Measurements from ENCODE around the gene TMTC3.
A peak's percentile ranks its signal among the peaks of the same experiment; 100 is the strongest.

Gene TMTC3

GRCh38 chr12:88184196-88184595 lies 42.1 kb downstream of the TMTC3 start:
- Histone ChIP-seq H2AK5ac (ENCODE audit: low read length, severe bottlenecking) (no peak overlapping the region), H4K8ac (ENCODE audit: low read length) (no peak overlapping the region), H3K79me1 (replicated peaks; ENCODE audit: low read length, poor library complexity, severe bottlenecking) (peaks cover 7% of the 10 kb centered on the region), H3K23ac (ENCODE audit: low read length in 2 of 2) (no peak overlapping the region), H3K36me3 (ENCODE audit: control insufficient read depth in 1 of 2, insufficient read depth in 2 of 2, low read depth in 1 of 2, low read length in 2 of 2) (peaks cover 4 to 44% of the 10 kb centered on the region in 2 experiments), H2BK15ac (ENCODE audit: low read depth, poor library complexity, severe bottlenecking) (no peak overlapping the region), H3K27me3 (ENCODE audit: control insufficient read depth in 1 of 2, insufficient read depth in 1 of 2, low read length in 2 of 2) (no peaks in the 10 kb centered on the region), H3K9ac (ENCODE audit: low read length) (no peak overlapping the region), H3K4me3 (ENCODE audit: insufficient read depth in 1 of 2, low read depth in 1 of 2, low read length in 2 of 2) (no peak overlapping the region), H3K4ac (ENCODE audit: low read depth in 1 of 2, low read length in 2 of 2) (no peak overlapping the region), H3K4me2 (ENCODE audit: low read length, poor library complexity, severe bottlenecking) (no peak overlapping the region), H3K9me3 (ENCODE audit: control insufficient read depth, low read length) (no peaks in the 10 kb centered on the region), H2BK5ac (ENCODE audit: low read depth, low read length, poor library complexity, severe bottlenecking) (no peak overlapping the region), H3K18ac (ENCODE audit: low read depth in 1 of 2, low read length in 2 of 2) (no peak overlapping the region), H2AFZ (ENCODE audit: low read depth, low read length) (no peak overlapping the region), H3K14ac (ENCODE audit: low read length in 2 of 2) (no peak overlapping the region), H3K27ac (ENCODE audit: low read length, poor library complexity, severe bottlenecking) (no peak overlapping the region), H2BK12ac (ENCODE audit: low read length in 2 of 2) (no peak overlapping the region), H3K4me1 (ENCODE audit: control insufficient read depth, insufficient read depth, low read depth, low read length) (no peaks in the 10 kb centered on the region), H4K91ac (ENCODE audit: low read length) (no peak overlapping the region), H2BK120ac (ENCODE audit: low read depth, low read length) (no peak overlapping the region)
- DNase-seq: no peak
- whole genome bisulfite sequencing: 75% methylated on average over 3 of the region's 3 CpGs

- Histone ChIP-seq H3K27ac (ENCODE audit: low read length, poor library complexity, severe bottlenecking) (no peak overlapping the region), H2AK5ac (ENCODE audit: low read length, severe bottlenecking) (no peak overlapping the region), H3K18ac (ENCODE audit: low read depth in 1 of 2, low read length in 2 of 2) (no peak overlapping the region), H2AFZ (ENCODE audit: low read depth, low read length) (no peak overlapping the region), H4K8ac (ENCODE audit: low read length) (no peak overlapping the region), H2BK15ac (ENCODE audit: low read depth, poor library complexity, severe bottlenecking) (no peak overlapping the region), H2BK12ac (ENCODE audit: low read length in 2 of 2) (no peak overlapping the region), H3K4ac (ENCODE audit: low read depth in 1 of 2, low read length in 2 of 2) (no peak overlapping the region), H4K91ac (ENCODE audit: low read length) (no peak overlapping the region), H3K23ac (ENCODE audit: low read length in 2 of 2) (no peak overlapping the region), H3K9me3 (ENCODE audit: control insufficient read depth, low read length) (no peaks in the 10 kb centered on the region), H3K4me3 (ENCODE audit: insufficient read depth in 1 of 2, low read depth in 1 of 2, low read length in 2 of 2) (no peak overlapping the region), H3K27me3 (ENCODE audit: control insufficient read depth in 1 of 2, insufficient read depth in 1 of 2, low read length in 2 of 2) (no peaks in the 10 kb centered on the region), H2BK5ac (ENCODE audit: low read depth, low read length, poor library complexity, severe bottlenecking) (no peak overlapping the region), H3K4me1 (ENCODE audit: control insufficient read depth, insufficient read depth, low read depth, low read length) (no peaks in the 10 kb centered on the region), H2BK120ac (ENCODE audit: low read depth, low read length) (no peak overlapping the region), H3K14ac (ENCODE audit: low read length in 2 of 2) (no peak overlapping the region), H3K36me3 (ENCODE audit: control insufficient read depth in 1 of 2, insufficient read depth in 2 of 2, low read depth in 1 of 2, low read length in 2 of 2) (peaks cover 4 to 38% of the 10 kb centered on the region in 2 experiments), H3K79me1 (replicated peaks; ENCODE audit: low read length, poor library complexity, severe bottlenecking) (peaks cover 7% of the 10 kb centered on the region), H3K9ac (ENCODE audit: low read length) (no peak overlapping the region), H3K4me2 (ENCODE audit: low read length, poor library complexity, severe bottlenecking) (no peak overlapping the region)
- DNase-seq: no peak
- no CpG with 5 or more reads among the region's 2 CpGs for WGBS
Measured at GRCh38 chr12:88185279-88185678, 43.2 kb downstream of the TMTC3 start.

- peak; percentile 57 for DNase-seq
- no peak overlapping the region for H3K9ac ChIP-seq (ENCODE audit: low read length)
- no peak overlapping the region for H2AK5ac ChIP-seq (ENCODE audit: low read length, severe bottlenecking)
Measured at GRCh38 chr12:88185988-88186387, 43.9 kb downstream of the TMTC3 start.

GRCh38 chr12:88187571-88187970 lies 45.5 kb downstream of the TMTC3 start:
- no peak overlapping the region for H3K4ac ChIP-seq (ENCODE audit: low read depth in 1 of 2, low read length in 2 of 2)
- no peak overlapping the region for H2AK5ac ChIP-seq (ENCODE audit: low read length, severe bottlenecking)
- H4K91ac ChIP-seq (ENCODE audit: low read length): no peak overlapping the region
- H3K27me3 ChIP-seq (ENCODE audit: control insufficient read depth in 1 of 2, insufficient read depth in 1 of 2, low read length in 2 of 2): no peaks in the 10 kb centered on the region
- H3K4me1 ChIP-seq (ENCODE audit: control insufficient read depth, insufficient read depth, low read depth, low read length): no peaks in the 10 kb centered on the region
- no peak overlapping the region for H2BK15ac ChIP-seq (ENCODE audit: low read depth, poor library complexity, severe bottlenecking)
- no peak overlapping the region for H4K8ac ChIP-seq (ENCODE audit: low read length)
- no peak overlapping the region for H2BK12ac ChIP-seq (ENCODE audit: low read length in 2 of 2)
- no peaks in the 10 kb centered on the region for H3K9me3 ChIP-seq (ENCODE audit: control insufficient read depth, low read length)
- no peak overlapping the region for H3K23ac ChIP-seq (ENCODE audit: low read length in 2 of 2)
- H3K18ac ChIP-seq (ENCODE audit: low read depth in 1 of 2, low read length in 2 of 2): no peak overlapping the region
- 100% methylated on average over 1 of the region's 2 CpGs for WGBS
- no peak overlapping the region for H3K4me2 ChIP-seq (ENCODE audit: low read length, poor library complexity, severe bottlenecking)
- H2BK120ac ChIP-seq (ENCODE audit: low read depth, low read length): no peak overlapping the region
- H3K79me1 ChIP-seq (replicated peaks; ENCODE audit: low read length, poor library complexity, severe bottlenecking): peaks cover 4% of the 10 kb centered on the region
- H2BK5ac ChIP-seq (ENCODE audit: low read depth, low read length, poor library complexity, severe bottlenecking): no peak overlapping the region
- H3K9ac ChIP-seq (ENCODE audit: low read length): no peak overlapping the region
- peaks cover 4 to 25% of the 10 kb centered on the region in 2 experiments for H3K36me3 ChIP-seq (ENCODE audit: control insufficient read depth in 1 of 2, insufficient read depth in 2 of 2, low read depth in 1 of 2, low read length in 2 of 2)
- H3K27ac ChIP-seq (ENCODE audit: low read length, poor library complexity, severe bottlenecking): no peak overlapping the region
- H3K14ac ChIP-seq (ENCODE audit: low read length in 2 of 2): no peak overlapping the region
- H3K4me3 ChIP-seq (ENCODE audit: insufficient read depth in 1 of 2, low read depth in 1 of 2, low read length in 2 of 2): no peak overlapping the region
- no peak for DNase-seq
- no peak overlapping the region for H2AFZ ChIP-seq (ENCODE audit: low read depth, low read length)

More at GRCh38 chr12:88185988-88186387, 43.9 kb downstream of the TMTC3 start:
- no peak overlapping the region for H3K14ac ChIP-seq (ENCODE audit: low read length in 2 of 2)
- no peak overlapping the region for H3K27ac ChIP-seq (ENCODE audit: low read length, poor library complexity, severe bottlenecking)
- no peak overlapping the region for H3K4me3 ChIP-seq (ENCODE audit: insufficient read depth in 1 of 2, low read depth in 1 of 2, low read length in 2 of 2)
- no peaks in the 10 kb centered on the region for H3K4me1 ChIP-seq (ENCODE audit: control insufficient read depth, insufficient read depth, low read depth, low read length)
- H3K4ac ChIP-seq (ENCODE audit: low read depth in 1 of 2, low read length in 2 of 2): no peak overlapping the region
- no peak overlapping the region for H2AFZ ChIP-seq (ENCODE audit: low read depth, low read length)
- H2BK15ac ChIP-seq (ENCODE audit: low read depth, poor library complexity, severe bottlenecking): no peak overlapping the region
- peaks cover 6% of the 10 kb centered on the region for H3K79me1 ChIP-seq (replicated peaks; ENCODE audit: low read length, poor library complexity, severe bottlenecking)
- no peak overlapping the region for H2BK5ac ChIP-seq (ENCODE audit: low read depth, low read length, poor library complexity, severe bottlenecking)
- no peak overlapping the region for H2BK120ac ChIP-seq (ENCODE audit: low read depth, low read length)
- no peaks in the 10 kb centered on the region for H3K27me3 ChIP-seq (ENCODE audit: control insufficient read depth in 1 of 2, insufficient read depth in 1 of 2, low read length in 2 of 2)
- H3K23ac ChIP-seq (ENCODE audit: low read length in 2 of 2): no peak overlapping the region
- peaks cover 4 to 38% of the 10 kb centered on the region in 2 experiments for H3K36me3 ChIP-seq (ENCODE audit: control insufficient read depth in 1 of 2, insufficient read depth in 2 of 2, low read depth in 1 of 2, low read length in 2 of 2)
- no peak overlapping the region for H2BK12ac ChIP-seq (ENCODE audit: low read length in 2 of 2)
- no peak overlapping the region for H4K8ac ChIP-seq (ENCODE audit: low read length)
- H3K4me2 ChIP-seq (ENCODE audit: low read length, poor library complexity, severe bottlenecking): no peak overlapping the region
- H4K91ac ChIP-seq (ENCODE audit: low read length): no peak overlapping the region
- H3K9me3 ChIP-seq (ENCODE audit: control insufficient read depth, low read length): no peaks in the 10 kb centered on the region
- no peak overlapping the region for H3K18ac ChIP-seq (ENCODE audit: low read depth in 1 of 2, low read length in 2 of 2)
